Activated T-cell treated with anti-CD3 and anti-CD28 coated beads for 4 hours (primary cell): ENCODE measurements around the gene C3orf33.

ENCODE experiments used
- DNase-seq: peaks from one replicate; pipeline ENCODE4 v3.0.0-alpha.2; 2020

Gene C3orf33

GRCh38 chr3:155785662-155786295 is 20.3 kb downstream of the C3orf33 start:
- no peak for DNase-seq

- DNase-seq: no peak
These were observed 23.6 kb downstream of the C3orf33 start for GRCh38 chr3:155782390-155782953.

- DNase-seq: no peak
These were observed 25.8 kb downstream of the C3orf33 start for GRCh38 chr3:155780291-155780690.

- no peak for DNase-seq
These were observed 27.6 kb downstream of the C3orf33 start for GRCh38 chr3:155778462-155778861.

GRCh38 chr3:155772801-155773200 is 33.3 kb downstream of the C3orf33 start:
- DNase-seq: no peak

- no peak for DNase-seq
These were observed 35.0 kb downstream of the C3orf33 start for GRCh38 chr3:155771126-155771525.

GRCh38 chr3:155766206-155766605 is 39.9 kb downstream of the C3orf33 start:
- DNase-seq: no peak

- no peak for DNase-seq
These were observed 42.1 kb downstream of the C3orf33 start for GRCh38 chr3:155763870-155764463.

- no peak for DNase-seq
These were observed 45.4 kb downstream of the C3orf33 start for GRCh38 chr3:155760653-155761052.

GRCh38 chr3:155757577-155757976 is 48.5 kb downstream of the C3orf33 start:
- DNase-seq: no peak

GRCh38 chr3:155753038-155753639 is 52.9 kb downstream of the C3orf33 start:
- no peak for DNase-seq

GRCh38 chr3:155748611-155749365 is 57.3 kb downstream of the C3orf33 start:
- no peak for DNase-seq

- no peak for DNase-seq
These were observed 58.2 kb downstream of the C3orf33 start for GRCh38 chr3:155747946-155748290.

GRCh38 chr3:155747286-155747945 is 58.7 kb downstream of the C3orf33 start:
- DNase-seq: no peak

GRCh38 chr3:155746703-155747102 is 59.4 kb downstream of the C3orf33 start:
- DNase-seq: no peak

- DNase-seq: no peak
These were observed 60.1 kb downstream of the C3orf33 start for GRCh38 chr3:155745795-155746550.

GRCh38 chr3:155744626-155745324 is 61.3 kb downstream of the C3orf33 start, which contains the start of gene PLCH1:
Gene PLCH1 (minus strand): TSS chr3:155745071. CDS start chr3:155704224, 40,847 bp downstream.
- DNase-seq: peak; percentile 9

GRCh38 chr3:155744010-155744625 is 62.0 kb downstream of the C3orf33 start:
- peak; percentile 12 for DNase-seq

- DNase-seq: no peak
These were observed 62.5 kb downstream of the C3orf33 start for GRCh38 chr3:155743606-155744005.

- DNase-seq: no peak
These were observed 63.6 kb downstream of the C3orf33 start for GRCh38 chr3:155742349-155742965.
